Endodermal cell (in vitro differentiated cells): ENCODE measurements around the gene TAB3. TPM values are rescaled to one million over a fixed set of nuclear protein-coding genes. Genes with fewer than 3 reads are reported as not detected.

Source experiments
- DNase-seq: peaks from one replicate; pipeline ENCODE4 v3.0.0-alpha.2; 2017
- H3K27ac ChIP-seq: 2 replicates; pipeline ENCODE4 v1.5.1; 2013; ENCODE audit warnings: mild to moderate bottlenecking, low read depth, low read length, moderate library complexity
- H3K27me3 ChIP-seq: 2 replicates; pipeline ENCODE4 v1.6.1; 2013; ENCODE audit warnings: mild to moderate bottlenecking, low read length, moderate library complexity; ENCODE audit not compliant: insufficient read depth, control insufficient read depth, poor library complexity, severe bottlenecking
- H3K36me3 ChIP-seq: 2 replicates; pipeline ENCODE4 v1.7.0; 2013; ENCODE audit warnings: mild to moderate bottlenecking, low read length, moderate library complexity; ENCODE audit not compliant: control insufficient read depth, insufficient read depth
- H3K4me1 ChIP-seq: one replicate; pipeline ENCODE4 v1.7.0; 2013; ENCODE audit warnings: low read length; ENCODE audit not compliant: control insufficient read depth, insufficient read depth
- H3K4me3 ChIP-seq: 2 replicates; pipeline ENCODE4 v1.5.1; 2013; ENCODE audit warnings: mild to moderate bottlenecking, low read length, moderate library complexity
- H3K9ac ChIP-seq: 2 replicates; pipeline ENCODE4 v1.6.1; 2013; ENCODE audit warnings: mild to moderate bottlenecking, low read length, moderate library complexity; ENCODE audit not compliant: poor library complexity, severe bottlenecking; ENCODE audit errors: extremely low read depth
- H3K9me3 ChIP-seq: 2 replicates; pipeline ENCODE4 v1.6.1; 2013; ENCODE audit warnings: mild to moderate bottlenecking, low read length, moderate library complexity; ENCODE audit not compliant: control insufficient read depth
- H3K27ac Mint-ChIP-seq: 2 replicates; pipeline ENCODE4 v1.8.0; 2020; ENCODE audit warnings: mixed read lengths
- H3K27me3 Mint-ChIP-seq: 2 replicates; pipeline ENCODE4 v1.8.0; 2021; ENCODE audit warnings: mild to moderate bottlenecking, mixed read lengths; ENCODE audit not compliant: insufficient read depth
- H3K36me3 Mint-ChIP-seq: 2 replicates; pipeline ENCODE4 v1.8.0; 2020; ENCODE audit warnings: low read depth, mixed read lengths
- H3K4me1 Mint-ChIP-seq: 2 replicates; pipeline ENCODE4 v1.8.0; 2020; ENCODE audit warnings: mixed read lengths
- H3K4me3 Mint-ChIP-seq: 2 replicates; pipeline ENCODE4 v1.8.0; 2020; ENCODE audit warnings: mild to moderate bottlenecking, moderate library complexity, mixed read lengths
- H3K9me3 Mint-ChIP-seq: 2 replicates; pipeline ENCODE4 v1.8.0; 2020; ENCODE audit warnings: mild to moderate bottlenecking, mixed read lengths
- WGBS, 2 experiments: methylation state at CpG; one replicate each; pipeline versions ENCODE4 v1.1.5 to v1.1.7; 2013; ENCODE audit warnings: missing lambda C conversion rate in 2 of 2, mixed read lengths in 1 of 2; ENCODE audit not compliant: insufficient coverage in 1 of 2, insufficient read length in 1 of 2; 5-methylcytosine and 5-hydroxymethylcytosine counted together
- total RNA-seq, 2 donors: library from RNA; stranded (reverse); fragmentation: NEBNext Ultra II Directional in 1 of 2; extraction: Animal tissue kit (Norgen Biotek cat#: 25700) in 1 of 2; gene quantifications; 2 replicates in 1 of 2; 3 replicates in 1 of 2; pipeline ENCODE4 v1.2.1, GENCODE V29; 2021
- TF ChIP-seq, protein P1 (sequence below): fragments of 200-600 bp; sonication (generic); conservative IDR thresholded peaks from 2 replicates; pipeline ENCODE4 v1.5.0; 2021; ENCODE audit warnings: antibody characterized with exemption, mild to moderate bottlenecking

TAB3 gene
- total RNA-seq, 2 donors from 2014 or later, result 19.8 to 23.2 TPM

DNA sequence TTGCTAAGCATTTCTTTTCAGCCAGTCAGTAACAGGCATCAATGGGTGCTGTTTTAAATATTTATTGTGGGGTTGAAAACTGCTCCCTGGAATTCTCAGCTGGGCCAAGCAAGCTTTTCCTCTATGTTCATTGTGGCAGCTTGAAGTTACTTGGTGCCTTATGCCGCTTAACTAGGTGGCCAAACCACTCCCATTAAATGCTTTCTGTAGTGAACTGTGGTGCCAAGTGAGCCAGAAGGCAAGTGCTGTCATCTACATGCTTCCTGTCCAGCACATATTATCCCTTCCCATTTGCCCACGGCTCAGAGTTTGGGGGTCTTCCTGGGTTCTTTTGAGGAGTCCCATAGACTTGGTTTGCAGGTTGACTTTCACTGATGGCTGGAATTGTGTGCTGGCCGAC, 64.8 kb downstream of the TAB3 start:
- no peaks in the 10 kb centered on the region for H3K9me3 ChIP-seq
- Mint-ChIP-seq H3K27ac (no peak overlapping the region), H3K9me3 (no peaks in the 10 kb centered on the region), H3K36me3 (no peaks in the 10 kb centered on the region), H3K4me3 (no peak overlapping the region), H3K4me1 (peaks cover 6% of the 10 kb centered on the region), H3K27me3 (no peaks in the 10 kb centered on the region)
- 96% methylated on average over 3 of the region's 3 CpGs; no CpG with 5 or more reads in 1 of the 2 experiments for WGBS, 2 experiments
- H3K27ac ChIP-seq, result no peak overlapping the region
- TF ChIP-seq, protein P1, sequence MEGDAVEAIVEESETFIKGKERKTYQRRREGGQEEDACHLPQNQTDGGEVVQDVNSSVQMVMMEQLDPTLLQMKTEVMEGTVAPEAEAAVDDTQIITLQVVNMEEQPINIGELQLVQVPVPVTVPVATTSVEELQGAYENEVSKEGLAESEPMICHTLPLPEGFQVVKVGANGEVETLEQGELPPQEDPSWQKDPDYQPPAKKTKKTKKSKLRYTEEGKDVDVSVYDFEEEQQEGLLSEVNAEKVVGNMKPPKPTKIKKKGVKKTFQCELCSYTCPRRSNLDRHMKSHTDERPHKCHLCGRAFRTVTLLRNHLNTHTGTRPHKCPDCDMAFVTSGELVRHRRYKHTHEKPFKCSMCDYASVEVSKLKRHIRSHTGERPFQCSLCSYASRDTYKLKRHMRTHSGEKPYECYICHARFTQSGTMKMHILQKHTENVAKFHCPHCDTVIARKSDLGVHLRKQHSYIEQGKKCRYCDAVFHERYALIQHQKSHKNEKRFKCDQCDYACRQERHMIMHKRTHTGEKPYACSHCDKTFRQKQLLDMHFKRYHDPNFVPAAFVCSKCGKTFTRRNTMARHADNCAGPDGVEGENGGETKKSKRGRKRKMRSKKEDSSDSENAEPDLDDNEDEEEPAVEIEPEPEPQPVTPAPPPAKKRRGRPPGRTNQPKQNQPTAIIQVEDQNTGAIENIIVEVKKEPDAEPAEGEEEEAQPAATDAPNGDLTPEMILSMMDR, result no peak
- no peak overlapping the region for H3K9ac ChIP-seq
- H3K36me3 ChIP-seq, result no peaks in the 10 kb centered on the region
- H3K4me1 ChIP-seq, result no peaks in the 10 kb centered on the region
- no peaks in the 10 kb centered on the region for H3K27me3 ChIP-seq
- H3K4me3 ChIP-seq, result no peak overlapping the region
- DNase-seq, result no peak

DNA sequence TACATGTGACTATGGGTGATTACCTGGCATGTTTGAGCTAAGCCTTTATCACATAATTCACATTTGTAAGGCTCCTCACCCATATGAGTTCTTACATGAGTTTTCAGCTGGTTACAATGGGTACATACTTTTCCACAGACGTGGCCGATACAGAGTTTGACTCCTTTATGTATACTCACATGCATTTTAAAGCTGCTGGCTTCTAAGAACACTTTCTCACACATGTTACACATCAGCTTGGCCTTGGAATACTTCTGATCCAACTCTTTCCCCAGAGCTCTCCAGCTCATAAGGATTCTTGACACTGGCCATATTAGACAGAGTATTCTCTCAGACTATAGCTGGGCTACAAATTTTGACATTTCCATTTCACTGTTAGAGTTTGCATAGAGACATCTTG, 66.3 kb downstream of the TAB3 start:
- H3K27me3 Mint-ChIP-seq, result no peaks in the 10 kb centered on the region
- peaks cover 4% of the 10 kb centered on the region for H3K9me3 Mint-ChIP-seq

DNA sequence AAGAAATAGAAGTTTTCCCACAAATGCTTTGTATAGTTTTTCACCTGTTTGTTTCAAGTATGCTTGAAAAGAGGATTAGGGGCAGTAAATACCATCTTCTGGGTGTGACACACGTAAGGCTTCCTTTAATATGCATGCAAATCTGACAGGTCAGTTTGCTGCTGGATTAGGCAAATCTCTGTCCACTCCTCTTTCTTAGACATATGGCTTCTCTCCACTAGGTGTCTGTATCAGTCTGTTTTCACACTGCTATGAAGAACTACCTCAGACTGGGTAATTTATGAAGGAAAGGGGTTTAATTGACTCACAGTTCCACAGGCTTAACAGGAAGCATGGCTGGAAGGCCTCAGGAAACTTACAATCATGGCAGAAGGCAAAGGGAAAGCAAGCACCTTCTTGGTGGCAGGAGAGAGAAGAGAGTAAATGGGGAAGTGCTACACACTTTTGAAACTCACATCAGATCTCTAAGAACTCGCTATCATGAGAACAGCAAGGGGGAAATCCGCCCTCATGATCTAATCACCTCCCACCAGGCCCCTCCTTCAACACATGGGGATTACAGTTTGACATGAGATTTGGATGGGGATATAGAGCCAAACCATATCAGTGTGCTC, 66.9 kb downstream of the TAB3 start:
- Histone ChIP-seq H3K4me1 (no peaks in the 10 kb centered on the region), H3K27me3 (no peaks in the 10 kb centered on the region), H3K36me3 (no peaks in the 10 kb centered on the region), H3K4me3 (no peak overlapping the region), H3K27ac (no peak overlapping the region), H3K9ac (no peak overlapping the region), H3K9me3 (no peaks in the 10 kb centered on the region)
- H3K4me3 Mint-ChIP-seq, result no peak overlapping the region
- no peaks in the 10 kb centered on the region for H3K27me3 Mint-ChIP-seq
- peaks cover 6% of the 10 kb centered on the region for H3K4me1 Mint-ChIP-seq
- H3K27ac Mint-ChIP-seq, result peak overlapping the region; percentile 47
- TF ChIP-seq, protein P1, result peak; percentile 53
- peaks cover 4% of the 10 kb centered on the region for H3K9me3 Mint-ChIP-seq
- no peak for DNase-seq
- WGBS, 2 experiments, result 63% methylated on average over 1 of the region's 3 CpGs; no CpG with 5 or more reads in 1 of the 2 experiments
- H3K36me3 Mint-ChIP-seq, result no peaks in the 10 kb centered on the region

More for the DNA sequence above, 66.3 kb downstream of the TAB3 start:
- TF ChIP-seq, protein P1, result no peak
- H3K4me1 Mint-ChIP-seq, result peaks cover 6% of the 10 kb centered on the region
- DNase-seq, result no peak
- WGBS, 2 experiments, result 89 to 100% methylated on average over 1 to 2 of the region's 2 CpGs
- no peaks in the 10 kb centered on the region for H3K36me3 ChIP-seq
- no peak overlapping the region for H3K4me3 ChIP-seq
- H3K27ac ChIP-seq, result no peak overlapping the region
- H3K27ac Mint-ChIP-seq, result no peak overlapping the region
- H3K9ac ChIP-seq, result no peak overlapping the region
- H3K36me3 Mint-ChIP-seq, result no peaks in the 10 kb centered on the region
- no peaks in the 10 kb centered on the region for H3K4me1 ChIP-seq
- H3K9me3 ChIP-seq, result no peaks in the 10 kb centered on the region
- H3K27me3 ChIP-seq, result no peaks in the 10 kb centered on the region
- H3K4me3 Mint-ChIP-seq, result no peak overlapping the region
